Stimulated activated CD8-positive, alpha-beta memory T cell treated with anti-CD3 and anti-CD28 coated beads, Interleukin-15, amount 100 ng/mL, for 4 hours (primary cell): ENCODE data around the gene GRAMD1B.

Experiments
- DNase-seq, 2 donors: peaks; one replicate each; pipeline ENCODE4 v3.0.0-alpha.2; 2020; ENCODE audit warnings: low read depth in 2 of 2

GRAMD1B gene

GRCh38 chr11:123587559-123587958 is 157.5 kb downstream of the GRAMD1B start:
- no peak for DNase-seq

- no peak for DNase-seq
Measured at GRCh38 chr11:123588117-123588863, 158.2 kb downstream of the GRAMD1B start.

GRCh38 chr11:123588864-123589262 is 158.8 kb downstream of the GRAMD1B start:
- DNase-seq = no peak

- DNase-seq = no peak
Measured at GRCh38 chr11:123590296-123590912, 160.3 kb downstream of the GRAMD1B start.

GRCh38 chr11:123593570-123593969 is 163.5 kb downstream of the GRAMD1B start:
- DNase-seq = no peak

- no peak for DNase-seq
Measured at GRCh38 chr11:123594188-123594901, 164.3 kb downstream of the GRAMD1B start.

GRCh38 chr11:123594921-123595320 is 164.9 kb downstream of the GRAMD1B start:
- DNase-seq = no peak

- no peak for DNase-seq
Measured at GRCh38 chr11:123597859-123598258, 167.8 kb downstream of the GRAMD1B start.

GRCh38 chr11:123601136-123601535 is 171.1 kb downstream of the GRAMD1B start:
- no peak for DNase-seq

- no peak for DNase-seq
Measured at GRCh38 chr11:123601743-123602142, 171.7 kb downstream of the GRAMD1B start.

GRCh38 chr11:123603666-123604065 is 173.6 kb downstream of the GRAMD1B start:
- no peak for DNase-seq

- DNase-seq = no peak
Measured at GRCh38 chr11:123607781-123608180, 177.7 kb downstream of the GRAMD1B start.

GRCh38 chr11:123608371-123608770 is 178.3 kb downstream of the GRAMD1B start:
- DNase-seq = no peak

GRCh38 chr11:123608945-123609344 is 178.9 kb downstream of the GRAMD1B start:
- no peak for DNase-seq

- no peak for DNase-seq
Measured at GRCh38 chr11:123611698-123612097, 181.6 kb downstream of the GRAMD1B start.

- DNase-seq = no peak
Measured at GRCh38 chr11:123616505-123617198, 186.6 kb downstream of the GRAMD1B start.

GRCh38 chr11:123622576-123622975 is 192.5 kb downstream of the GRAMD1B start:
- DNase-seq = no peak

GRCh38 chr11:123624974-123625373 is 194.9 kb downstream of the GRAMD1B start:
- no peak for DNase-seq

- no peak for DNase-seq
Measured at GRCh38 chr11:123628936-123629683, 199.0 kb downstream of the GRAMD1B start.

- no peak for DNase-seq
Measured at GRCh38 chr11:123630126-123630608, 200.1 kb downstream of the GRAMD1B start.

GRCh38 chr11:123640029-123640428 is 210.0 kb downstream of the GRAMD1B start:
- no peak for DNase-seq
